Measurements from ENCODE around the gene AGT.

AGT gene

DNA sequence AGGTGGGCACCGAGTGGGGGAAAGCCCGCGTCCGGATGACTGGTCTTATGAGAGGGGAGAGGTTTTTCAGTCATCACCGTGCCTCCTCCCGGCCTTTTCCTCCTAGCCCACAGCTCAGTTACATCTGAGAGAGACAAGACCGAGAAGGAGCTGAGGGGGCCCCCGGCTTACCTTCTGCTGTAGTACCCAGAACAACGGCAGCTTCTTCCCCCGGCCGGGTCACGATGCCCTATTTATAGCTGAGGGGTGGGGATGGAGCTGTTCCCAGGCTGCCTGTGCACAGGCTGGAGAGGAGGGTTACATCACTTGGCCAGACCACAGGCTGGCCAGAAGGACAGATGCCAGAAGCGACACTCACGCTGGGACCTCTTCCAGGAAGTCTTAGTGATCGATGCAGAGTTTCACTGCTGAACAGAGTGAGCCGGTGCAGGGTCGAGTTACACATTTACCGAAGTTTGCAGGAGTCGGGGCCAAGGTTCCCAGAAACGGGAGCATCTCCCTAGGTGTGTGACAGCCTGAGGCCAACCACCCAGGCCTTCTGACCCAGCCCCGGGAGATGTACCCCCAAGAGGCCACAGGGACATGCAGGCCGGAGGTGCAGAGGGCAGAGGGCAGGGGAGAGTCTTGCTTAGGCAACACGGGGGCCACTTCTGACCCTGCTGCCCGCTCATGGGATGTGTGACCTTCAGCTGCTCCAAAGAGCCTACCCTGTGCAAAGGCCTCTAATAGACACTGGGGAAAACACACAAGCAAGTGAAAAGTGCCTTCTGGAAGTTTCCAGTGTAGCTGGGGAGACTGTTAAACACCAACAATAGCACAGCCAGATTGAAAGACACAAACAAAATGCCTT, at the start of gene AGT:
Gene AGT (minus strand): TSS at position 208 of the 850 bp plus-strand sequence. CDS start 3,299 bp downstream, outside the sequence.
- Mint-ChIP-seq H3K36me3 (ENCODE audit: low read depth) (no peaks in the 10 kb centered on the region), H3K27me3 (peaks cover 11% of the 10 kb centered on the region), H3K9me3 (no peaks in the 10 kb centered on the region), H3K27ac (no peak within 1 kb of the TSS), H3K4me1 (ENCODE audit: low read depth) (no peaks in the 10 kb centered on the region), H3K4me3 (no peak within 1 kb of the TSS)

DNA sequence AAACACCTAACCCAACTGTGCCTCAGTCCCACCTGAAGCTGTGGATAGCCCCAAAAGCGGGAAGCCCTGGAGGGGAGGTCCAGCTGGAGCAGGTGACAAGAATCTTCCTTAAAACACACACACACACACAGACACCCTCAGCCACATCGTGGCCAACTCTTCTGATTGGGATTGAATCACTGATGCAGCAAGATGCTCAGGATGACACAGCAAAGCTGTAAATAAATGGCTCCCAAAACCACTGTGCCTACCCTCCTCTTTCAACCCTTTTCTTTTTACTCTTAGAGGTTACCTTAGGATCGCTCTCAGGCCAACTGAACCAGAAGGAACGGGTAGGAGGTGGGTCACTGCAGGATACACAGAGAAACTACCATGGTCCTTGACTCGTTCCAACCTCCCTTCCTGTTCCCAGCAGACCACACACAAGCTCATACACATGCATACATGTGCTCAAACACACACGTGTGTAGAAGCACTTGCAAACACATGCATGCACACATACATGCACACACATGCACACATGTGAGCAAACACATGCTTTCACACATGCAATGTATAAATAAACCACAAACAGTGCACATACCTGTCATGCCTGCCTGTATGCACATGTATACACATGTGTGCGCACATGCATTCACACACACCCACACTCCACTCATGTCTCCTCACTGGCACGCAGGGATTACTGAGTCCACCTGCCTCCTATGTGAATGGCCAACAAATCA, 47.7 kb upstream of the AGT start:
- no peaks in the 10 kb centered on the region for H3K4me1 Mint-ChIP-seq (ENCODE audit: low read depth)
- H3K4me3 Mint-ChIP-seq: no peak overlapping the region
- no peaks in the 10 kb centered on the region for H3K36me3 Mint-ChIP-seq (ENCODE audit: low read depth)
- no peak overlapping the region for H3K27ac Mint-ChIP-seq
- H3K9me3 Mint-ChIP-seq: no peaks in the 10 kb centered on the region
- peaks cover 8% of the 10 kb centered on the region for H3K27me3 Mint-ChIP-seq

DNA sequence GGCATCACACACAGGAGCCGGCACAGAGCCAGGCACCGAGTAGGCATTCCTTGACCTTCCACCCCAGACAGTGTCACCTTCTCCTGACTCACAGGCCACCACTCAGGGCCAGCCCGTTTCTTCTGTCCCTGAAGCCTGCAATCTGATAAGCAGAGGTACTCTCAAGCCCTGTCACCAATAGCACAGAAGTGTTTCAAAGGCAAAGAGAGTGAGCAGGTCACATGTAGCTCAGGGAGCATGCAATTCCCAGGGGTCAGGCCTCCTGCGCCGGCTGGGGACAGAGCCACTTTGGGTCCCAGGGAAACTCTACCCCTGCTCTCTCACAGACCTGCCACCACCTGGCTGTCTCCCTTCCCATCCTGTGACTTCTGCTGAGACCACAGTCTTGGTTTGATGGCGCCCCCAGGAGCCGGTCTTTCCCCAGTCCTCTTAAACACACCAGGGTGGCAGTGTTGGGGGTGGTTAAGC, 46.5 kb upstream of the AGT start:
- Mint-ChIP-seq H3K27ac (no peak overlapping the region), H3K4me3 (no peak overlapping the region), H3K36me3 (ENCODE audit: low read depth) (no peaks in the 10 kb centered on the region), H3K9me3 (no peaks in the 10 kb centered on the region), H3K4me1 (ENCODE audit: low read depth) (no peaks in the 10 kb centered on the region), H3K27me3 (peaks cover 11% of the 10 kb centered on the region)

DNA sequence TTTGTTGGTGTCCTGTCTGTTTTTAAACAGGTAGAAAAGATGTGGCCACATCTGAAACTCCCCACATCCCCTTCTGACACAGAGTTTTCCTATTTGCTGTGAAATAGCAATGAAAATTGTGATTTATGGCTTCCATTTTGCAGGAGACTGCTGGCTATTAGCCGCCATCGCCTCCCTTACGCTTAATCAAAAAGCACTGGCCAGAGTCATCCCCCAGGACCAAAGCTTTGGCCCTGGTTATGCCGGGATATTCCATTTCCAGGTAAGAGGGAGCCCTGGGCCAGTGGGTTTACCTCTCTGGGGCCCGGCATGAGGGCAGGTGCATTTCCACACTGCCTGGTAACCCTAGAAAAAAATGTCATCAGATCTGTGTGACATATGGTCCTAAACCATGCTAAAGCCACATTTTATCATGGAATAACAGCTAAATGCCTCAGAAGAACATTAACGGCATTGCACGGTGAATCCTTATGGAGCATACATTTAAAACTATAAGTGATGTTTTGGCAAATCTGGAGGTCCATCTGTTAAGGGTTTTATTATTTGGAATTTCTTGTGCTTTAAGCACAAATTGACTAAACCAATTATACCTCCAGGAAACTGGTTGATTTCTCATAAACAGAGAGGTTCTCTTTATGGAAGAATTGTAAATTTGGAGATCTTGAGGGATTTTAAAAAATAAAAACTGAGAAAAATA, 45.6 kb upstream of the AGT start:
- H3K9me3 Mint-ChIP-seq: no peaks in the 10 kb centered on the region
- H3K27ac Mint-ChIP-seq: no peak overlapping the region
- no peaks in the 10 kb centered on the region for H3K36me3 Mint-ChIP-seq (ENCODE audit: low read depth)

DNA sequence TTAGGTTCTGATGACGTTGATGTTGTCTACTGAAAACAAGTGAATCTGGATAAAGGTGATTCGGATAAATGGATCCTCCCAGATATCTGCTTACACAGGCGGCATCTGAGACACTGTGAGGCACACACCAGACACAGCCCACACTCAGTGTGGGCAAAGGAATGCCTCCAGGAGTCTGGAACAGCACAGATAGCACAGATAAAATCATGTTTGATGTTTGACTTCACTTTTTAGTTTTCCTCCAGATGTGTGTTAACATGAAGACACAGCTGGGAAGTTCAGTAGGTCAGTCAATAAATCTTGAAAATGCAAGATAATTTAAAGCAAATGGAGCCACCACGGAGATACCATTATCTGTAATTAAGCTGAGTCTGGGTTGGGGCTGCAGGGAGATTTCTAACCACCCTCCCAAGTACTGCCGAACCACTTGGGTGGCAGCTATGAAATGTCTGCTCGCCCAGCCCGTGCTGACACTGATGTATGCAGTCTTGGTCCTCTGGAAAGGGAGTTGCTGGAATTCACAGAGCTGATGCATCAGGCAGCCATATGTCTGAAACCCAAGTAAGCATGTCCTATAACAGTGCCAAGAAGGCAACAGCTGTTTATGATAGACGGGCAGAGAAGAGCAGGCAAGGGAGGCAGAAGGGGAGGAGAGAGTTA, 44.9 kb upstream of the AGT start:
- no peak overlapping the region for H3K27ac Mint-ChIP-seq
- peaks cover 11% of the 10 kb centered on the region for H3K27me3 Mint-ChIP-seq
- H3K4me1 Mint-ChIP-seq (ENCODE audit: low read depth): no peaks in the 10 kb centered on the region
- no peaks in the 10 kb centered on the region for H3K9me3 Mint-ChIP-seq
- no peaks in the 10 kb centered on the region for H3K36me3 Mint-ChIP-seq (ENCODE audit: low read depth)
- H3K4me3 Mint-ChIP-seq: no peak overlapping the region

More for the DNA sequence above, 45.6 kb upstream of the AGT start:
- H3K4me1 Mint-ChIP-seq (ENCODE audit: low read depth): no peaks in the 10 kb centered on the region
- peaks cover 11% of the 10 kb centered on the region for H3K27me3 Mint-ChIP-seq
- no peak overlapping the region for H3K4me3 Mint-ChIP-seq

DNA sequence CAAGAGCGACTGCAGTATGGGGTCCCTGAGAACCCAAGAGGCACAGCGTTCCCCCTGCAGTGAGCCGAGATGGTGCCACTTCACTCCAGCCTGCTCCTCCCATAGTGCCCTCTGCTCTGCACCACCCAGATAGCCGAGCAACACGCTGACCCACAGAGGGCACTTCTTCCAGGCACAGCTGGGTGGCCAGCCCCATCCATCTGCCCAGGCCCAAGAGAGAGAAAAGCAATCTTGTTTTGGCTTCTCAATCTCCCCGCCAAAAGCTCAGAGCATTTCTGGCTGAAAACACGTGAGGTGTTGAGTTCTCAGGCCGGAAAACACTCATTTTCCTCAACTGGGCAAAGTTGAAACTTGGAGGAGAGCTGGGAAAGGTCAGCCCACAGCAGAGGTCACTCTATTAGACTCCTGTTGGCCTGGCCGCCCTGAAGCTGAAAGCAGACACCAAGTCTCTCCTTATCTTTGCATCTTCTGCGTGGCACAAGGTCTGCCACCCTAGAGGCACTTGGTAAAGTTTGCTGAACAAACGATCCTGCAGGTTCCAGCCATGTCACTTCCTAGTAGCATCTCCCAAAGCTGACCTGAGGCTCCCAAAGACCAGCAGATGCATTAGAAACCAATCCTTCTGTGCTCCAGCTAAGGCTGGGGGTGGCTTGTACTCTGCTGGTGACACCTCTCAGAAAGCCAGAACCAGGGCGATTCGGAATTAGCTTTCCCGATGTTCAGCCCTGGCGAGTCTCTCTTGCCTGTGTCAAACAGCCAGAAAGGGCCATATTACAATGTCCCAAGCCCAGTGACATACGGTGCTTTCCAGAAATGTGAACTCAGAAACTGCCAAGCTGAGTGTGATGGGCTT, 44.2 kb upstream of the AGT start:
- no peak overlapping the region for H3K27ac Mint-ChIP-seq
- H3K4me1 Mint-ChIP-seq (ENCODE audit: low read depth): no peaks in the 10 kb centered on the region
- H3K4me3 Mint-ChIP-seq: no peak overlapping the region
- H3K36me3 Mint-ChIP-seq (ENCODE audit: low read depth): no peaks in the 10 kb centered on the region
- peaks cover 11% of the 10 kb centered on the region for H3K27me3 Mint-ChIP-seq
- H3K9me3 Mint-ChIP-seq: no peaks in the 10 kb centered on the region

DNA sequence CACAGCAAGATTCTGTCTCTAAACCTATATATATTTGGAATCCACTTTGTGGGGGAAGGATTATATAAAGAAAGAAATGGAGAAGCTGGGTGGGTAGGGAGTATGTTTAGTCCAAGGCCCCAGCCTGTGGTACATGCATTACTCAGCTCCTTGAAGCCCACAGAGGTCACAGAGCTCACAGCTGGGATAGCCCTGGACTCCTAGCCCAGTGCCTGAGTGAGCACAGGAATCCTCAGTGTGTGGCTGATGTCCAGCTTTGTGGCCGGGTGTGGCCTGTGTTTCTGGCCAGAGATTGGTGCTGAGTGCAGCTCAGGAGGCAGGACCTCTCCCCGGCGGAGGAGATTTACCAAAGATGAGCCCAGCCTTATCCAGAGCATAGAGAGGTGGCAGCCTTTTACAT, 40.9 kb upstream of the AGT start:
- no peaks in the 10 kb centered on the region for H3K9me3 Mint-ChIP-seq
- H3K4me1 Mint-ChIP-seq (ENCODE audit: low read depth): no peaks in the 10 kb centered on the region

DNA sequence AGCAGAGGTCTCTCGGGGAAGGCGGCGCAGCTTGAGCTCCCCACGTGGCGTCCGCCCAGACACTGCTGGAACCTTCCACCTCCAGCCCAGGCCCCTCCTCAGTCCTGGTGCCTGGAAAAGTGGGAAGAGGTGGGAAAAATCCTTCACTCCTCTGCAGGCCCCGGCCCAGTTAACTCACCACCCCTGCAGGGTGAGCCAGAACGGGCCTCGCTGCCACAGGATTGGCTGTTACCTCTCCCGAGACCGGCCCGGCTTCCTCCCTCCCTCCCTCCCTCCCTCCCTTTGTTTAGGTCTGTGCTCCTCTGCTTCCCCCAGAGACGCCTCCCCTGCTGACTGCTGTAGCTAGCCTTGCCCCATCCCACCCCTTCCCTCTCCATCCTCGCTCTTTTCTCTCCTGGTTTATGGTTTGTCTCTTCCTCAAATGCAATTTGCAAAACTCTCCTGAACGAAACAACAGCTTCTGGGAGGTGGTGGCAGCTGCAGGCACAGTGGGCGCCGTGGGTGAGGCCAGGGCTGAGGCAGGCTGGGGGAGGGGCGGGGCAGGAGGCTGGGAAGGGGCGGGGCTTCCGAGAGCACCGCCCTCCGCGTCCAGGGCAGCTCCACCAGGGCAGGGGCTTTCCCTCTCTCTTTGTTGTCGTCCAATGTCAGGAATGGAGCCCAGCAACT, 39.8 kb upstream of the AGT start:
- Mint-ChIP-seq H3K36me3 (ENCODE audit: low read depth) (no peaks in the 10 kb centered on the region), H3K4me1 (ENCODE audit: low read depth) (no peaks in the 10 kb centered on the region), H3K9me3 (no peaks in the 10 kb centered on the region), H3K27ac (no peak overlapping the region), H3K27me3 (peaks cover 6% of the 10 kb centered on the region), H3K4me3 (no peak overlapping the region)

More for the DNA sequence above, 40.9 kb upstream of the AGT start:
- Mint-ChIP-seq H3K36me3 (ENCODE audit: low read depth) (no peaks in the 10 kb centered on the region), H3K4me3 (no peak overlapping the region), H3K27me3 (peaks cover 6% of the 10 kb centered on the region), H3K27ac (no peak overlapping the region)

DNA sequence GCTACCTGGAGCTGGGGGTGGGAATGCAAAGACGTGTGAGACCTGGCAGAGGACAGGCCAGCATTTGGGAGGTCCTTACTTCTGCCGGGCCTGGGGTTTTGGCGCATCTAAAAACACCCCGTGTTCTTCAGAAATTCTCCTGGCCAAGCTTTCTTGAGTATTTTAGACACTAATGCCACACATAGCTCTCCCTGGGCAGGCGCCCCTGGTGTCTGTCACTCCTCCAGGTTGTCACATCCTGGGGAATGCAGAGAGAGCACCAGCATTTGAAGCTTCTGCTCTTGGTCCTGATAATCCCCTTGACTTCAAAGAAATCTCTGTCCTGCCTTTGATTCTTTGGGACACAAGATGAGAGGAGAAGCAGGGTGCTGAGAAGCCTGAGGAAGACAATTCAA, 39.3 kb upstream of the AGT start:
- Mint-ChIP-seq H3K4me1 (ENCODE audit: low read depth) (no peaks in the 10 kb centered on the region), H3K27me3 (peaks cover 6% of the 10 kb centered on the region), H3K4me3 (no peak overlapping the region), H3K27ac (no peak overlapping the region), H3K9me3 (no peaks in the 10 kb centered on the region), H3K36me3 (ENCODE audit: low read depth) (no peaks in the 10 kb centered on the region)

DNA sequence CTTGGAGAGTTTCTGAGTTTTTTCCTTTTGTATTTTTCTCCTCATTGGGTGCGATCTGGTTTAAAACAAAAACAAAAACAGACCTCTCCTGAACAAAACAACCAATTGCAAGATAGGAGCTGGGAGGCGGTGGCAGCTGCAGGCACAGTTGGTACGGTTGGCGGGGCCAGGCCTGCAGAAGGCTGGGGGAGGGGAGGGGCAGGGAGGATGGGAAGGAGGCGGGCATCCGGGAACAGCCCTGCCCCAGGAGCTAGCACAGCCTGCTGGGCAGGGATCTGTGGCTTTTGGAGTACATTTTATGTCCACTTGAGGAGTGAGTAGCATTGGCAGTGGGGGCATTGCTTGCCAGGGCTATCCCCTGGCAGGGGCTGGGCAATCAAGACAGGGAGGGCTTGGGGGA, 38.5 kb upstream of the AGT start:
- Mint-ChIP-seq H3K27ac (no peak overlapping the region), H3K4me3 (no peak overlapping the region), H3K4me1 (ENCODE audit: low read depth) (no peaks in the 10 kb centered on the region), H3K36me3 (ENCODE audit: low read depth) (no peaks in the 10 kb centered on the region), H3K9me3 (no peaks in the 10 kb centered on the region), H3K27me3 (peaks cover 6% of the 10 kb centered on the region)

DNA sequence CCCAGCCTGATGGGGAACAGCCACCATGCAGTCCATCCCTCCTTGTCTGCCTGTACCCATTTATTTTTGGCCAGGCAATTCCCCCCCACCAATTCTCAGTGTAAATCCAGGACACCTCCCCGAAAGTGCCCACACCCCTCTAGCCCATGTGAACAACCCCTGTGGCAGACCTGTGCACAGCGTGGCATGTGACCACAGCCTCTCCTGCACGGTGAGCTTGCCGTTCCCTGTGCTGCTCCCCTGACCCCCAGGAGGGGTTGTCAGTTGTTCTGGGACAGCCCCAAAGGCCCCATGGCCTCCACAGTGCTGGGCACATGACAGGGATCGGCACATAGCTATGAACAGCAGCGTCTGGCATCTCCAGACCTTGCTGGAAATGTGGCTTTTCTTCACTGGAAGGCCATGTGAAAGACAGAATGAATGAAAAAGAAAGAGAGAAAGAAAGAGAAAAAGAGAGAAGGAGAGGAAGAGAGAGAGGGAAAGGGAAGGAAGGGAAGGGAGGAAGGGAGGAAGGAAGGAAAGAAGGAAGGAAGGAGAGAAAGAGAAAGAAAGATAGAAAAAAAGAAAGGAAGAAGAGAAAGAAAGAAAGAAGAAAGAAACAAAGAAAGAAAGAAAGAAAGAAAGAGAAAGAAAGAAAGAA, 37.2 kb upstream of the AGT start:
- Mint-ChIP-seq H3K4me3 (no peak overlapping the region), H3K27ac (no peak overlapping the region), H3K36me3 (ENCODE audit: low read depth) (no peaks in the 10 kb centered on the region), H3K27me3 (no peaks in the 10 kb centered on the region), H3K4me1 (ENCODE audit: low read depth) (no peaks in the 10 kb centered on the region), H3K9me3 (no peaks in the 10 kb centered on the region)

DNA sequence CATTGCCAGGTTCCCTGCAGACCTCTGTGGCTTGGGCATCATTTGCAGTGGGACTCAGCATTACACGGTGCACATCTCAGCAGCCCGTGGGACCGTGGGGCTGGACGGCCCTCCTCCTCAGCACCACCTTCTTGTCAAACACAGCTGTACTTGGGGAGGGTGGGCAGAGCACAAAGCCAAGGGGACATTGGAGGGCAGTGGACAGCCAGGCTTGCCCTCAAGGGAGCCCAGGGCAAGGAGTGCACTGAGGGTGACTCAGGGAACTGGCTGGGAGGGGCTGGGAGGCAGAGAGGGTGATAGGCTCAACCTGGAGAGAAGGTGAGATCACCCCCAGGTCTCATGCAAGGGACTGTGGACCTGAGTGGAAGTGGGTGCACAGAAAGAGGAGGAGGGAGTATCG, 36.7 kb upstream of the AGT start:
- no peaks in the 10 kb centered on the region for H3K27me3 Mint-ChIP-seq
- H3K27ac Mint-ChIP-seq: no peak overlapping the region
- no peaks in the 10 kb centered on the region for H3K4me1 Mint-ChIP-seq (ENCODE audit: low read depth)
- no peaks in the 10 kb centered on the region for H3K36me3 Mint-ChIP-seq (ENCODE audit: low read depth)
- no peaks in the 10 kb centered on the region for H3K9me3 Mint-ChIP-seq
- H3K4me3 Mint-ChIP-seq: no peak overlapping the region

DNA sequence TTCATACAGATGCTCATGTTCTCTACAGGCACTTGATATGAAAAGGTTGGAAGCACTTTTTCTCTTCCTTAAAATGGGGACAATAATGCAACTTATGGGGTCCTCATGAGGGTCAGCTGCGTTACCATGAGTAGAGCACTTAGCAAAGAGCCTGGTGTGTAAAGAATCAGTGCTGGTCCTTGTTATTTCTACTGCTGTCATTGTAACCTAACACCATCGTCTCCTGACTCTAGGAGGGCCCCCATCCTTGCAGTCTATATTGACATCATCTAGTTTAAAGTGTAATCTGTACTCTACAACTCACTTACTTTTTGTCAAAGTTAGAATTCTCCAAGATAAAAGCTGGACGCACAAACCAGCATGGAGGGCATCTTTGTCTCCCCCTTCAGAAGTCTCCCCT, 35.7 kb upstream of the AGT start:
- no peaks in the 10 kb centered on the region for H3K27me3 Mint-ChIP-seq
- H3K4me1 Mint-ChIP-seq (ENCODE audit: low read depth): no peaks in the 10 kb centered on the region
- H3K4me3 Mint-ChIP-seq: no peak overlapping the region
- no peak overlapping the region for H3K27ac Mint-ChIP-seq
- H3K9me3 Mint-ChIP-seq: no peaks in the 10 kb centered on the region
- no peaks in the 10 kb centered on the region for H3K36me3 Mint-ChIP-seq (ENCODE audit: low read depth)

Measured in stimulated activated naive CD8-positive, alpha-beta T cell treated with anti-CD3 and anti-CD28 coated beads, Interleukin-15, Interleukin-2, amounts not matched to agents 100 ng/mL and 50 ng/mL, for 24 hours (primary cell).